Activated naive CD4-positive, alpha-beta T cell treated with anti-CD3 and anti-CD28 coated beads, Interleukin-2, amount 10 ng/mL, durations not matched to agents 7 days and 5 days (primary cell): ENCODE results near the gene GPRC5D.
A peak's percentile ranks its signal among the peaks of the same experiment; 100 is the strongest.

Source experiments
- CTCF ChIA-PET: fragments of 350-600 bp; sonication (Branson Sonifier 250); formaldehyde crosslinking; loops from one replicate; lab custom pipeline; 2021; ENCODE audit warnings: antibody characterized with exemption; lab: Charles Lee
- DNase-seq: peaks from one replicate; pipeline ENCODE4 v3.0.0-alpha.2; 2020
- H3K27ac Mint-ChIP-seq: one replicate; pipeline ENCODE4 v1.8.0; 2021; ENCODE audit warnings: mild to moderate bottlenecking, moderate library complexity, mixed read lengths
- H3K27me3 Mint-ChIP-seq: one replicate; pipeline ENCODE4 v1.8.0; 2021; ENCODE audit warnings: mild to moderate bottlenecking, mixed read lengths
- H3K36me3 Mint-ChIP-seq: one replicate; pipeline ENCODE4 v1.8.0; 2021; ENCODE audit warnings: mixed read lengths
- H3K4me1 Mint-ChIP-seq: one replicate; pipeline ENCODE4 v1.8.0; 2021; ENCODE audit warnings: mixed read lengths
- H3K4me3 Mint-ChIP-seq: one replicate; pipeline ENCODE4 v1.8.0; 2021; ENCODE audit warnings: mild to moderate bottlenecking, moderate library complexity, mixed read lengths
- H3K9me3 Mint-ChIP-seq: one replicate; pipeline ENCODE4 v1.8.0; 2021; ENCODE audit warnings: mixed read lengths

Gene GPRC5D

GRCh38 chr12:12901158-12901791 is 50.7 kb downstream of the GPRC5D start:
- H3K27me3 Mint-ChIP-seq: peaks cover 34% of the 10 kb centered on the region
- CTCF ChIA-PET: interaction anchor here (1.0 kb wide), 1 partner anchor 311 kb away, joined by 3 read pairs; no protein-coding TSS in a partner anchor
- H3K9me3 Mint-ChIP-seq: no peaks in the 10 kb centered on the region
- no peaks in the 10 kb centered on the region for H3K36me3 Mint-ChIP-seq
- no peak overlapping the region for H3K4me3 Mint-ChIP-seq
- H3K4me1 Mint-ChIP-seq: peaks cover 16% of the 10 kb centered on the region
- no peak overlapping the region for H3K27ac Mint-ChIP-seq
- no peak for DNase-seq

DNA sequence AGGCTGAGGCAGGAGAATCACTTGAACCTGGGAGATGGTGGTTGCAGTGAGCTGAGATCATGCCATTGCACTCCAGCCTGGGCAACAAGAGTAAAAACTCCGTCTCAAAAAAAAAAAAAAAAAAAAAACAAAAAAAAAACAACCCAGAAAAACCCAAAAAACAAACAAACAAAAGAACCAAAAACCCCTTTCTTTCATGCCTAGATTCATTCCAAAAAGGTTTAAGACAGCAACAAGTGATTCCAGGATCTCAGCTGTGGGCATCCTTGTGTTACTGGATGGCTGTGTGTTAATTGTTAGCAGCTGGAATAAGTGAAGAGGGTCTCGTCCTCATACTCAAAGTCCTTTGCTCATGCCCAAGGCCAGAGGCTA is 51.2 kb downstream of the GPRC5D start:
- no peaks in the 10 kb centered on the region for H3K9me3 Mint-ChIP-seq
- DNase-seq: no peak
- no peak overlapping the region for H3K4me3 Mint-ChIP-seq
- H3K4me1 Mint-ChIP-seq: peaks cover 16% of the 10 kb centered on the region
- CTCF ChIA-PET: no interaction called here
- no peaks in the 10 kb centered on the region for H3K36me3 Mint-ChIP-seq
- peaks cover 34% of the 10 kb centered on the region for H3K27me3 Mint-ChIP-seq
- no peak overlapping the region for H3K27ac Mint-ChIP-seq

DNA sequence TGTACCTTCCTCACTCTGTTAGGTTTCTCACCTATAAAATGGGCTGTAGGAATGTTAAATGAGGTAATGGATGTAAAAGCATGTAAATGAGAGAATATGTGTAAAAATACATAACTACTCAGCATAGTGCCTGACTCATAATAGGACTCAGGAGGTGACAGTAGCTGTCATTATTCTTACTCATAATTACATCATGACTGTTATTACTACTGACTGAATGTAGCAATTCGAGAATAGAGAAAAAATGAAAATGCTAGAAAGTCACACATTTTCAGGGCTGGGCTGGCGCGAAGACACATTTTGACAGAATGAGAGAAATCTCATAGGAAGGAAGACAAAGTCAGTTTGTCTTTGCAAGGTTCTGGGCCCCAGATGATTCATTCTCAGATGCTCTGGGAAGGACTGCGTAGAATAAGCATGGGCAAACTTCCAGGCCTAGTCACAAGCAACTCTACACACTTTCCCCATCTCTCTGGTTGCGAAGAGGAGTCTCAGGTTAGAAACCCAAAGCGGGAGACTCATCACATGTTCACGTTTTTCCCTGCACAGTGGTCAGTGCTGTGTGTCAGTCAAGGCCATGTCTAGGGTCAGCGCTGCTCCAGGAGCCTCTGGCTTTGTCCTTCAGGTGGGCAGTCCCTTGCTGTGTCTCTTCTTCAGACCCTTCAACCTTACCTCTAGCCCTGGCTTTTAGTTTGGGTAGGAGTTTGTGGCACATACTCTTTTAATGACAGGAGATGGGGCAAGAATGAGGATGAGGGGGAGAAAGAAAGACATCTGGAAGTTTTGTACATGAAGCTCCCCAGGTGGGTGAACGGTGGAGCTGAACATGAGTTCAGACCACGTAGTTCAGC is 52.2 kb downstream of the GPRC5D start:
- H3K27me3 Mint-ChIP-seq: peaks cover 26% of the 10 kb centered on the region
- no peak overlapping the region for H3K4me3 Mint-ChIP-seq
- no peaks in the 10 kb centered on the region for H3K9me3 Mint-ChIP-seq
- H3K27ac Mint-ChIP-seq: no peak overlapping the region
- no peaks in the 10 kb centered on the region for H3K36me3 Mint-ChIP-seq
- no peak for DNase-seq
- CTCF ChIA-PET: no interaction called here
- peaks cover 16% of the 10 kb centered on the region for H3K4me1 Mint-ChIP-seq

DNA sequence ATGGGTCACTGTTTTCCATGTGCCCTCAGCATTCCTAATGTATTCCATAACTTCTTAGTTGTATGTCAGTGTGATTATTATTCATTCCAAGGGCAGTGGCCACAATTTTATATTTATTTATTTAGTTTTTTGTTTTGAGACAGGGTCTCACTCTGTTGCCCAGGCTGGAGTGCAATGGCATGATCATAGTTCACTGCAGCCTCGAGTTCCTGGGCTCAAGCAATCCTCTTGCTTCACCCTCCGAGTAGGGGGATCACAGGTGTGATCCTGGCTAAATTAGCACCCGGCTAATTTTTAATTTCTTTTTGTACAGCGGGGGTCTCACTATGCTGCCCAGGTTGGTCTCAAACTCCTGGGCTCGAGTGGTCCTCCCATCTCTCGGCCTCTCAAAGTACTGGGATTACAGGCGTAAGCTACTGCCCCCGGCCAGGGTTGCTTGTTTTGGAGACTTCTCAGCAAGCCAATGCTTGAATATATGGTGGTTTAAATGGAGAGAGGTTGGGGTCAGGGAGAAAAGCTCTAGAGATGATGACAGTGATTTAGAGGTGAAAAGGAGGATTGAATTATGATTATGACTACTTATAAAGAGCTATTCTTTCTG is 53.0 kb downstream of the GPRC5D start:
- CTCF ChIA-PET: interaction anchor here (1.2 kb wide), 1 partner anchor 109 kb away, joined by 3 read pairs; no protein-coding TSS in a partner anchor
- H3K27me3 Mint-ChIP-seq: peaks cover 25% of the 10 kb centered on the region
- H3K4me1 Mint-ChIP-seq: peaks cover 16% of the 10 kb centered on the region
- no peak overlapping the region for H3K4me3 Mint-ChIP-seq
- no peaks in the 10 kb centered on the region for H3K9me3 Mint-ChIP-seq
- H3K27ac Mint-ChIP-seq: no peak overlapping the region
- H3K36me3 Mint-ChIP-seq: no peaks in the 10 kb centered on the region
- no peak for DNase-seq

- Mint-ChIP-seq H3K27me3 (peaks cover 20% of the 10 kb centered on the region), H3K4me3 (no peak overlapping the region), H3K9me3 (no peaks in the 10 kb centered on the region), H3K36me3 (no peaks in the 10 kb centered on the region), H3K4me1 (peaks cover 10% of the 10 kb centered on the region), H3K27ac (no peak overlapping the region)
- CTCF ChIA-PET: interaction anchor here (1.2 kb wide), 1 partner anchor 109 kb away, joined by 3 read pairs; no protein-coding TSS in a partner anchor
- no peak for DNase-seq
These were observed 53.7 kb downstream of the GPRC5D start for GRCh38 chr12:12898136-12898717.

GRCh38 chr12:12897302-12897701 is 54.7 kb downstream of the GPRC5D start:
- H3K27ac Mint-ChIP-seq: no peak overlapping the region
- CTCF ChIA-PET: interaction anchor here (1.4 kb wide), 1 partner anchor 9 kb away, joined by 4 read pairs; no protein-coding TSS in a partner anchor
- no peaks in the 10 kb centered on the region for H3K36me3 Mint-ChIP-seq
- H3K4me3 Mint-ChIP-seq: no peak overlapping the region
- no peaks in the 10 kb centered on the region for H3K9me3 Mint-ChIP-seq
- no peak for DNase-seq
- H3K27me3 Mint-ChIP-seq: peaks cover 24% of the 10 kb centered on the region
- peaks cover 10% of the 10 kb centered on the region for H3K4me1 Mint-ChIP-seq

DNA sequence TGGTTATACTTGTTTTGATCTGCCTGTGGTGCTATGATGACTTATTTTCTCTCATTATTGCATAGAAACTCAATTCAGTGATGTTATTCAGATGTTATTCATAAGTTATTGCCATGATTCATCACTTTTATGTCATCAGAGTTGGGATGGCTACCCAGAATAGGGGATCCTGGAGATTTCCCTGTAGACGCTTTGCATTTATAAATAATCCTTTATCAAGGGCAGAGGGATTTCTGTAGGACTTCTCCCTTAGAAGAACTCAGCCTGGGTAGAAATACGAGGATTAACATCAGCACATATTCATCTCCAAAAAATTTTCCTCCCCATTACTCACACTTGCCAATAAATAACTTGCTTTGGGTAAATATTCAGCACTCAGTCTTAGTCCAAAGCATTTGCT is 55.7 kb downstream of the GPRC5D start:
- H3K27me3 Mint-ChIP-seq: peaks cover 28% of the 10 kb centered on the region
- no peak overlapping the region for H3K4me3 Mint-ChIP-seq
- CTCF ChIA-PET: interaction anchor here (1.4 kb wide), 1 partner anchor 8 kb away, joined by 4 read pairs; no protein-coding TSS in a partner anchor

DNA sequence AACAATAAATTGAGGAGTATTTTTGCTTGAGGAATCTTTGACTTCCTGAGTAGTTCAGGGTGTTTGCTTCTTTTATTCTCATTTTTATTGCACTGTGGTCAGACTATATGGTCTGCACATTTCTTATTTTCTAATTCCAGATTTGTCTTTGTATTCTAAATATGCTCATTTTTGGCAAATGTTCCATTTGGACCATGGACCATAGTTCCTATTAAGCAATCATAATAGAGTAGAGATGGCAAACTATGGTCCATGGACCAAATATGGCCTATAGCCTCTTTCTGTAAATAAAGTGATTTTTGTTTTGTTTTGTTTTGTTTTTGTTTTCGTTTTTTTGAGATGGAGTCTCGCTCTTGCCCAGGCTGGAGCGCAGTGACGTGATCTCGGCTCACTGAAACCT is 58.5 kb downstream of the GPRC5D start:
- Mint-ChIP-seq H3K27me3 (peaks cover 49% of the 10 kb centered on the region), H3K36me3 (no peaks in the 10 kb centered on the region), H3K4me1 (peaks cover 15% of the 10 kb centered on the region), H3K27ac (no peak overlapping the region), H3K4me3 (no peak overlapping the region), H3K9me3 (no peaks in the 10 kb centered on the region)
- DNase-seq: no peak
- CTCF ChIA-PET: interaction anchor here (1.1 kb wide), 1 partner anchor 56 kb away, joined by 3 read pairs; no protein-coding TSS in a partner anchor

More for the DNA sequence above, 55.7 kb downstream of the GPRC5D start:
- H3K27ac Mint-ChIP-seq: no peak overlapping the region
- no peaks in the 10 kb centered on the region for H3K36me3 Mint-ChIP-seq
- H3K4me1 Mint-ChIP-seq: peaks cover 11% of the 10 kb centered on the region
- no peak for DNase-seq
- H3K9me3 Mint-ChIP-seq: no peaks in the 10 kb centered on the region

DNA sequence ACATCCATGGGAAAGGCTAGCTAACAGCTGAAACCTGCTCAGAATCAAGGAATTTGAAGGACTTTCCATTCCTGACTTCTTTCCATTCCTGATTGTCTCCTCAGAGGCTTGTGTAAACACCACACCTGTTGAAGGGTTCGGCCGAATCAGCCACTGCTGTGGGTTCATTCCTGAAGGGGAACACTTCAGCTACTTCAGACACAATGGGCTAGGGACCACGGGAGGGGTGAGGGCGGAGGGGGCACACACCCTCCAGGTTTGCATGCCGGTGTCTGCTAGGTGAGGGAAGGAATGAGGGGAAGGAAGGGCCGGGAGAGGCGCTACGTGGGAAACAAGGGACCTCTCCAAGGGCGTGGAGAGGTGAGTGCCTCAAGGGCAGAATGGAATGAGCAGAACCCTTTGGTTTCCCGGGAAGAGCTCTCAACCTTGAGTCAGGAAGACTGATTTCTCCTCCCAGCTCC is 59.3 kb downstream of the GPRC5D start:
- no peak overlapping the region for H3K27ac Mint-ChIP-seq
- no peak overlapping the region for H3K4me3 Mint-ChIP-seq
- peaks cover 15% of the 10 kb centered on the region for H3K4me1 Mint-ChIP-seq
- CTCF ChIA-PET: interaction anchor here (1.1 to 3.4 kb wide), 2 partner anchors 55 to 103 kb away, joined by 3 to 16 read pairs; no protein-coding TSS in a partner anchor
- DNase-seq: no peak
- H3K36me3 Mint-ChIP-seq: no peaks in the 10 kb centered on the region
- peaks cover 52% of the 10 kb centered on the region for H3K27me3 Mint-ChIP-seq
- H3K9me3 Mint-ChIP-seq: no peaks in the 10 kb centered on the region

DNA sequence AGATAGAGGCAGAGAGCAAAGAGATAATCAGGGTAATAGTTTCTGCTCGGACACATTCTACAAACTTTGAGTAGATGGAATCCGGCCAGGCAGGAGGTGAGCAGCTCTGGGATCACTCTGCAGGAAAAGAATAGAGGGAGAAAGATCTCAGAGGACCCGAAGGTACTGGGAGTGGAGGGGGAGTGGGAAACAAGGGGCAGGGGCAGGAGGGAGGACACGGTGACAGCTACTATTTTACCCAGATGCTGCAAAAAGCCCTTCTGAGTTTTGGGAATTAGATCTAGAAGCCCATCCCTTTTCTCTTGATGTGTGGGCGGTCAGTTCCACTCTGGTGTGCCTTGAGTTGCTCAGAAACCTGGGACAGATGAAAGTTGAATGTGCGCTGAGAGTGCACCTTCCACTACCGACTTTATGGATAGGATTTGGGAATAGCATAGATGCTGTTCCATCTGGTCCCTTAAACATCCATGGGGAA is 60.1 kb downstream of the GPRC5D start:
- Mint-ChIP-seq H3K27me3 (peaks cover 51% of the 10 kb centered on the region), H3K36me3 (no peaks in the 10 kb centered on the region), H3K4me1 (peaks cover 15% of the 10 kb centered on the region), H3K4me3 (no peak overlapping the region), H3K9me3 (no peaks in the 10 kb centered on the region), H3K27ac (no peak overlapping the region)
- CTCF ChIA-PET: interaction anchor here (1.3 to 3.4 kb wide), 3 partner anchors 55 to 103 kb away, joined by 4 to 16 read pairs (median 15); no protein-coding TSS in a partner anchor
- DNase-seq: no peak

DNA sequence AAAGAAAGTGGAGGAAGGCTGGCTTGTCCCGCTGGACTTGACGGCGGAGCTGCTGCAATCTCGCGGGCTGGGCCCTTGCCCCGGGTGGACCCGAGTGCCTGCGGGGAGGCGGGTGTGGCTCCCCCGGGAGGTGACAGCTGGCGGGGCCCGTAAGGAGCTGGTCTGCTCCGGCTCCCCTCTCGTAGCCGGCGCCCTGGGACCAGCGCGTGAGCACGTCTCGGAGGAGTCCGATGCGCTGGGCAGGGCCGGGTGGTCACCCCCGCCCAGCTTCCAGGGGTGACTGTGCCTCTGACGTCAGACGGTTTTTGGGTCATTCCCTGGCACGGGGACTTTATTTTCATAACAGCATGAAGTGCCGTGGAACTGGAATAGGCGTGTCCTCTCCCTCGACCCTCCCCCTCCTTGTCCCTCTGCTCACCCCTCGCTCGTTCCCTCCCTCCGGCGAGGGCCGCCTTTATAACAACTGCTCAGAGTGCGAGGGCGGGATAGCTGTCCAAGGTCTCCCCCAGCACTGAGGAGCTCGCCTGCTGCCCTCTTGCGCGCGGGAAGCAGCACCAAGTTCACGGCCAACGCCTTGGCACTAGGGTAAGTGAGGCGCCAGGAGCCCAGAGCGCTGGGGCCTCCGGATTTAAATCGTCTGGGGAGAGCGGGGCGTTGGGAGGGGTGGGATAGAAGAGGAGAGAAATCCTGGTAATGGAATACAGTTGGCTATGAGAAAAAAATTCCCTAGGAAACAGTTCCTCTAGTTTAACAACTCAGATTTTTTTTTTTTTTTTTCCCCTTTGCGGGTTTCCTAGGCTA is 60.7 kb downstream of the GPRC5D start, which contains the start of gene GPRC5A:
GPRC5A (plus strand) TSS at position 483 of the 801 bp plus-strand sequence. CDS start 16,688 bp downstream, outside the sequence.
- Mint-ChIP-seq H3K4me1 (peaks cover 15% of the 10 kb centered on the region), H3K36me3 (no peaks in the 10 kb centered on the region), H3K27ac (no peak within 1 kb of the TSS), H3K9me3 (no peaks in the 10 kb centered on the region), H3K4me3 (peak within 1 kb of the TSS; percentile 69), H3K27me3 (peaks cover 47% of the 10 kb centered on the region)
- CTCF ChIA-PET: interaction anchor here (0.8 to 3.4 kb wide), 7 partner anchors 50 to 107 kb away, joined by 3 to 16 read pairs (median 4); no protein-coding TSS in a partner anchor
- peak; percentile 60 for DNase-seq
